HG03432 (cell line): ENCODE measurements around the gene PCDHGB6.
A peak's percentile ranks its signal among the peaks of the same experiment; 100 is the strongest.
"Not testable (repeated sequence)": the region's sequence is repeated elsewhere in the genome, so short reads cannot be mapped to it uniquely, and the experiment has no call there.

Experiments
- ATAC-seq: cut with Tn5 transposase; IDR thresholded peaks from one replicate; pipeline ENCODE4 v1.9.1; 2021; ENCODE audit warnings: mild to moderate bottlenecking, moderate library complexity; ENCODE audit not compliant: unreplicated experiment

Gene PCDHGB6

DNA sequence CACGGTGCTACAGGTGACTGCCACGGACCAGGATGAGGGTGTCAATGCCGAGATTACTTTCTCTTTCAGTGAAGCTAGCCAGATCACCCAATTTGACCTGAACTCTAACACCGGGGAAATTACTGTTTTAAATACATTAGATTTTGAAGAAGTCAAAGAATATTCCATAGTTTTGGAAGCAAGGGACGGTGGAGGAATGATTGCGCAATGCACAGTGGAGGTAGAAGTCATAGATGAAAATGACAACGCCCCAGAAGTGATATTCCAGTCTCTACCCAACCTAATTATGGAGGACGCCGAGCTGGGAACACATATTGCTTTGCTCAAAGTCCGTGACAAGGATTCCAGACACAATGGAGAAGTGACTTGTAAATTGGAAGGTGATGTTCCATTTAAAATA lies 19.2 kb upstream of the PCDHGB6 start:
- no peak for ATAC-seq

DNA sequence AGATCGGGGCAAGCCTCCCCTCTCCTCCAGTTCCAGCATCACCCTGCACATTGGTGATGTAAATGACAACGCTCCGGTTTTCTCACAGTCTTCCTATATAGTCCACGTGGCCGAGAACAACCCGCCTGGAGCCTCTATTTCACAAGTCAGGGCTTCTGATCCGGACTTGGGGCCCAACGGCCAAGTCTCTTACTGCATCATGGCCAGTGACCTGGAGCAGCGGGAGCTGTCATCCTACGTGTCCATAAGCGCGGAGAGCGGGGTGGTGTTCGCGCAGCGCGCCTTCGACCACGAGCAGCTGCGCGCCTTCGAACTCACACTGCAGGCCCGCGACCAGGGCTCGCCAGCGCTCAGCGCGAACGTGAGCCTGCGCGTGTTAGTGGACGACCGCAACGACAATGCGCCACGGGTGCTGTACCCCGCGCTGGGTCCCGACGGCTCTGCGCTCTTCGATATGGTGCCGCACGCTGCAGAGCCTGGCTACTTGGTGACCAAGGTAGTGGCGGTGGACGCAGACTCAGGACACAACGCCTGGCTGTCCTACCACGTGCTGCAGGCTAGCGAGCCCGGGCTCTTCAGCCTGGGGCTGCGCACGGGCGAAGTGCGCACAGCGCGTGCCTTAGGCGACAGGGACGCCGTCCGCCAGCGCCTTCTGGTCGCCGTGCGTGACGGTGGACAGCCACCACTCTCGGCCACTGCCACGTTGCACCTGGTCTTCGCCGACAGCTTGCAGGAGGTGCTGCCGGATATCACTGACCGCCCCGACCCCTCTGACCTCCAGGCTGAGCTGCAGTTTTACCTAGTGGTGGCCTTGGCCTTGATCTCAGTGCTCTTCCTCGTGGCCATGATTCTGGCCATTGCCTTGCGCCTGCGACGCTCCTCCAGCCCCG lies 18.4 kb upstream of the PCDHGB6 start:
- ATAC-seq: no peak

DNA sequence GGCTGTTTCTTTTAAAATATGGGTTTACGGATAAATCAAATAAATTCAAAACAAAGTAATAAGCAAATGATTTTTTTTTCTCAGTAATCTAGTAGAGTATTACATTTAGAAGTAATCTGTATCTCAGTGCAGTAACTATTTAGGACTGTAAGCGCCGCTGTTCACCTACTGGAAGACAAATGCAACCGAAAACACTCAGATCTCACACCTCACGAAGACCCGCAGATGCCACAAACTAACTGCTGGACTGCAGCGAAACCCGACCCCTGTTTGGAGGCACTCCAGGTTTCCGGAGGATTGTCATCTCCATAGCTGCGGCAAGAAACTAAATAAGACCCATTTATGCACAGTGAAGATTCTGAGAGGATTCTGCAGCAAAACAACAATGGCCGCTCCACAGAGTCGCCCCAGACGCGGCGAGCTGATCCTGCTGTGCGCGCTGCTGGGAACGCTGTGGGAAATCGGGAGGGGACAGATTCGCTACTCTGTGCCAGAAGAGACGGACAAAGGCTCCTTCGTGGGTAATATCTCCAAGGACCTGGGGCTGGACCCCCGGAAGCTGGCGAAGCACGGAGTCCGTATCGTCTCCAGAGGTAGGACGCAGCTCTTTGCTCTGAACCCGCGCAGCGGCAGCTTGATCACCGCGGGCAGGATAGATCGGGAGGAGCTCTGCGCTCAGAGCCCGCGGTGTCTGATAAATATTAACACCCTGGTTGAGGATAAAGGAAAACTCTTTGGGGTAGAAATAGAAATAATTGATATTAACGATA lies 15.2 kb upstream of the PCDHGB6 start, which contains the start of gene PCDHGA8:
Gene PCDHGA8, plus strand, starts transcription at position 205 of the 770 bp plus-strand sequence. Its CDS starts 181 bp downstream, at position 386.
- no peak for ATAC-seq

DNA sequence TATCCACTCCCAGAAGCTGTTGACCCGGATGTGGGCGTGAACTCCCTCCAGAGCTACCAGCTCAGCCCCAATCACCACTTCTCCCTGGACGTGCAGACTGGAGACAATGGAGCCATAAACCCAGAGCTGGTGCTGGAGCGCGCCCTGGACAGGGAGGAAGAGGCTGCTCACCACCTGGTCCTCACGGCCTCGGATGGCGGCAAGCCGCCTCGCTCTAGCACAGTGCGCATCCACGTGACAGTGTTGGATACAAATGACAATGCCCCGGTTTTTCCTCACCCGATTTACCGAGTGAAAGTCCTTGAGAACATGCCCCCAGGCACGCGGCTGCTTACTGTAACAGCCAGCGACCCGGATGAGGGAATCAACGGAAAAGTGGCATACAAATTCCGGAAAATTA lies 14.6 kb upstream of the PCDHGB6 start:
- ATAC-seq: no peak

DNA sequence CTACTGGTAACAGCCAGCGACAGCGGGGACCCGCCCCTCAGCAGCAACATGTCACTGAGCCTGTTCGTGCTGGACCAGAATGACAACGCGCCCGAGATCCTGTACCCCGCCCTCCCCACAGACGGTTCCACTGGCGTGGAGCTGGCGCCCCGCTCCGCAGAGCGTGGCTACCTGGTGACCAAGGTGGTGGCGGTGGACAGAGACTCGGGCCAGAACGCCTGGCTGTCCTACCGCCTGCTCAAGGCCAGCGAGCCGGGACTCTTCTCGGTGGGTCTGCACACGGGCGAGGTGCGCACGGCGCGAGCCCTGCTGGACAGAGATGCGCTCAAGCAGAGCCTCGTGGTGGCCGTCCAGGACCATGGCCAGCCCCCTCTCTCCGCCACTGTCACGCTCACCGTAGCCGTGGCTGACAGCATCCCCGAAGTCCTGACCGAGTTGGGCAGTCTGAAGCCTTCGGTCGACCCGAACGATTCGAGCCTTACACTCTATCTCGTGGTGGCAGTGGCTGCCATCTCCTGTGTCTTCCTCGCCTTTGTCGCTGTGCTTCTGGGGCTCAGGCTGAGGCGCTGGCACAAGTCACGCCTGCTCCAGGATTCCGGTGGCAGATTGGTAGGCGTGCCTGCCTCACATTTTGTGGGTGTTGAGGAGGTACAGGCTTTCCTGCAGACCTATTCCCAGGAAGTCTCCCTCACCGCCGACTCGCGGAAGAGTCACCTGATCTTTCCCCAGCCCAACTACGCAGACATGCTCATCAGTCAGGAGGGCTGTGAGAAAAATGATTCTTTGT lies 13.2 kb upstream of the PCDHGB6 start:
- not testable (repeated sequence) for ATAC-seq

DNA sequence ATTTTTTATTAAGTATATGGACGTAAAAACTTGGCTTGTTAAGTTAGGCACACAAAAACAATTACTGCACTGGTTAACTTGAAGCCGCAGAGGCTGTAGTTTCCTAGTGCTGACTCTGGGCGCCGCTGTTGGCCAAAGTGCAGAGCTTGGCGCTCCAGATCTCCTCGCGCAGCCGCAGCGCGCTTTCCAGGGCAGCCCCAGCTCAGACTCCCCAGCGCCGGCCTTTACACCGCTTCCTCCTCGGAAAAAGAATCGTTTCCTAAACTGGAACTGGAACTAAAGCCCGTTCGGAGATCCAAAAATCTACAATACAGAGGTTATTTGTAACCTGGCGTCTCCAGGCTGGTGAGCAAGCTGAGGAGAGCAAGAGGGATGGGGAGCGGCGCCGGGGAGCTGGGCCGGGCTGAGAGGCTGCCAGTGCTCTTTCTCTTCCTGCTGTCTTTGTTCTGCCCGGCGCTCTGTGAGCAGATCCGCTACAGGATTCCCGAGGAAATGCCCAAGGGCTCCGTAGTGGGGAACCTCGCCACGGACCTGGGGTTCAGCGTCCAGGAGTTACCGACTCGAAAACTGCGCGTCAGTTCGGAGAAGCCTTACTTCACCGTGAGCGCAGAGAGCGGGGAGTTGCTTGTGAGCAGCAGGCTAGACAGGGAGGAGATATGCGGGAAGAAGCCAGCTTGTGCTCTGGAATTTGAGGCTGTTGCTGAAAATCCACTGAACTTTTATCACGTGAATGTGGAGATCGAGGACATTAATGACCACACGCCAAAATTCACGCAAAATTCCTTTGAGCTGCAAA lies 9.9 kb upstream of the PCDHGB6 start, which contains the start of gene PCDHGB5:
Gene PCDHGB5, plus strand, starts transcription at position 192 of the 796 bp plus-strand sequence. Its CDS starts 181 bp downstream, at position 373.
- peak; percentile 99 for ATAC-seq

DNA sequence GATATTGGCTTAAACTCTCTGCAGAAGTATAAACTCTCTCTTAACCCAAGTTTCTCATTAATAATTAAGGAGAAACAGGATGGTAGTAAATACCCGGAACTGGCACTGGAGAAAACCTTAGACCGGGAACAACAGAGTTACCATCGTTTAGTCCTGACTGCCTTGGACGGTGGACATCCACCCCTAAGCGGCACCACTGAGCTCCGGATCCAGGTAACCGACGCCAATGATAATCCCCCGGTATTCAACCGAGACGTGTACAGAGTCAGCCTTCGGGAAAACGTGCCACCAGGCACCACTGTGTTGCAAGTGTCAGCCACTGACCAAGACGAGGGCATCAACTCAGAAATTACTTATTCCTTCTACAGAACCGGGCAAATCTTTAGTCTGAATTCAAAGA lies 9.2 kb upstream of the PCDHGB6 start:
- no peak for ATAC-seq

DNA sequence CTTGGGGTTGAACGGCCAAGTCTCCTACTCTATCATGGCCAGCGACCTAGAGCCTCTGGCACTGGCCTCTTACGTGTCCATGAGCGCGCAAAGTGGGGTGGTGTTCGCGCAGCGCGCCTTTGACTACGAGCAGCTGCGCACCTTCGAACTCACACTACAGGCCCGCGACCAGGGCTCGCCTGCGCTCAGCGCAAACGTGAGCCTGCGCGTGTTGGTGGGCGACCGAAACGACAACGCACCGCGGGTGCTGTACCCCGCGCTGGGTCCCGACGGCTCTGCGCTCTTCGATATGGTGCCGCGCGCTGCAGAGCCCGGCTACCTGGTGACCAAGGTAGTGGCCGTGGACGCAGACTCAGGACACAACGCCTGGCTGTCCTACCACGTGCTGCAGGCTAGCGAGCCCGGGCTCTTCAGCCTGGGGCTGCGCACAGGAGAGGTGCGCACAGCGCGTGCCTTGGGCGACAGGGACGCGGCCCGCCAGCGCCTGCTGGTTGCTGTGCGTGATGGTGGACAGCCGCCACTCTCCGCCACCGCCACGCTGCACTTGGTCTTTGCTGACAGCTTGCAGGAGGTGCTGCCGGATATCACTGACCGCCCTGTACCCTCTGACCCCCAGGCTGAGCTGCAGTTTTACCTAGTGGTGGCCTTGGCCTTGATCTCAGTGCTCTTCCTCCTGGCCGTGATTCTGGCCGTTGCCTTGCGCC lies 8.1 kb upstream of the PCDHGB6 start:
- ATAC-seq: no peak

DNA sequence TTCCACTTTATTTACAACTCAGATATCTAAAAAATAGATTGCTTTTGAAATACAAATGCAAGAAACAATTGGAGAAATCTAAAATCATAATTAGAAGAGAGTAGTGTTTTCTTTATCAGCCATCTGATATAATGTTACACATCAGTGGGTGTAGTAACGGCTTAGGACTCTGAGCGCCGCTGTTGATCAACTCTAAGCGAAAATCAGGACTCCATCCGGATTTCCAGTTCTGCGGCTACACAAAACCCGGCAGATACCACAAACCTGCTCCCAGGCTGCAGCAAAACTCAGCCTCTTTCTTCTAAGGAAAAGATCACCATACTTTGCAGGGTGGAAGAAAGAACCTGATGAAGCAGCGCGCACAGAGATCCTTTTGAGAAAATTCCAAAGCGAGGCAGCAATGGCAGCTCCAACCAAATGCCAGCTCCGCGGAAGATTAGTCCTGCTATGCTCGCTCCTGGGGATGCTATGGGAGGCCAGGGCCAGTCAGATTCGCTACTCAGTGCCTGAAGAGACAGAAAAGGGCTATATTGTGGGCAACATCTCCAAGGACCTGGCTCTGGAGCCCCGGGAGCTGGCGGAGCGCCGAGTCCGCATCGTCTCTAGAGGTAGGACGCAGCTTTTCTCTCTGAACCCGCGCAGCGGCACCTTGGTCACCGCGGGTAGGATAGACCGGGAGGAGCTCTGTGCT lies 5.1 kb upstream of the PCDHGB6 start, which contains the start of gene PCDHGA9:
Gene PCDHGA9, plus strand, starts transcription at position 226 of the 691 bp plus-strand sequence. Its CDS starts 175 bp downstream, at position 401.
- peak; percentile 43 for ATAC-seq

DNA sequence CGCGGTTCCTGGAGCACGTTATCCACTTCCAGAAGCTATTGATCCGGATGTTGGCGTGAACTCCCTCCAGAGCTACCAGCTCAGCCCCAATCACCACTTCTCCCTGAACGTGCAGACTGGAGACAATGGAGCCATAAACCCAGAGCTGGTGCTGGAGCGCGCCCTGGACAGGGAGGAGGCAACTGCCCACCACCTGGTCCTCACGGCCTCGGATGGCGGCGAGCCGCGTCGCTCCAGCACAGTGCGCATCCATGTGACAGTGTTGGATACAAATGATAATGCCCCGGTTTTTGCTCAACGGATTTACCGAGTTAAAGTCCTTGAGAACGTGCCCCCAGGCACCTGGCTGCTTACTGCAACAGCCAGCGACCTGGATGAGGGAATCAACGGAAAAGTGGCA lies 4.4 kb upstream of the PCDHGB6 start:
- no peak for ATAC-seq

DNA sequence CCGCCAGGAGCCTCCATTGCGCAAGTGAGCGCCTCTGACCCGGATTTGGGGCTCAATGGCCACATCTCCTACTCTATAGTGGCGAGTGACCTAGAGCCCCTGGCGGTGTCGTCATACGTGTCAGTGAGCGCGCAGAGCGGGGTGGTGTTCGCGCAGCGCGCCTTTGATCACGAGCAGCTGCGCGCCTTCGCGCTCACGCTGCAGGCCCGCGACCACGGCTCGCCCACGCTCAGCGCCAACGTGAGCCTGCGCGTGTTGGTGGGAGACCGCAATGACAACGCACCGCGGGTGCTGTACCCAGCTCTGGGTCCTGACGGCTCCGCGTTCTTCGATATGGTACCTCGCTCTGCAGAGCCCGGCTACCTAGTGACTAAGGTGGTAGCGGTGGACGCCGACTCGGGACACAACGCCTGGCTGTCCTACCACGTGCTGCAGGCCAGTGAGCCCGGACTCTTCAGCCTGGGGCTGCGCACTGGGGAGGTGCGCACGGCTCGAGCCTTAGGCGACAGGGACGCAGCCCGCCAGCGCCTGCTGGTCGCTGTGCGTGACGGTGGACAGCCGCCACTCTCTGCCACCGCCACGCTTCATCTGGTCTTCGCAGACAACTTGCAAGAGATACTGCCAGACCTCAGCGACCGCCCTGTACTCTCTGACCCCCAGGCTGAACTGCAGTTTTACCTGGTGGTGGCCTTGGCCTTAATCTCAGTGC lies 1.9 kb downstream of the PCDHGB6 start:
- no peak for ATAC-seq

DNA sequence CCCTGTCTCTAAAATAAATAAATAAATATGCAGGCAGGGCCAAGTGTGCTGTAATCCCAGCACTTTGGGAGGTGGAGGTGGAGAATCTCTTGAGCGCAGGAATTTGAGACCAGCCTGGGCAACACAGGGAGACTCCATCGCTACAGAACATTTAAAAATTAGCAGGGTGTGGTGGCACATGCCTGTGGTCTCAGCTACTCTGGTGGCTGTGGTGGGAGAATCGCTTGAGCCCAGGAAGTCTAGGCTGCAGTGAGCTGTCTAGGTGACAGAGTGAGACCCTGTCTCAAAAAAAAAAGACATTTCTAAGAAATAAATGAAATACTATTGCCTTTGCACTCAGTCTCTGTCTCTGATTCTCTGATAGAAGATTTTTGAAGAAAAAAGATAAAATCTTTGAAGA lies 3.8 kb downstream of the PCDHGB6 start:
- no peak for ATAC-seq

DNA sequence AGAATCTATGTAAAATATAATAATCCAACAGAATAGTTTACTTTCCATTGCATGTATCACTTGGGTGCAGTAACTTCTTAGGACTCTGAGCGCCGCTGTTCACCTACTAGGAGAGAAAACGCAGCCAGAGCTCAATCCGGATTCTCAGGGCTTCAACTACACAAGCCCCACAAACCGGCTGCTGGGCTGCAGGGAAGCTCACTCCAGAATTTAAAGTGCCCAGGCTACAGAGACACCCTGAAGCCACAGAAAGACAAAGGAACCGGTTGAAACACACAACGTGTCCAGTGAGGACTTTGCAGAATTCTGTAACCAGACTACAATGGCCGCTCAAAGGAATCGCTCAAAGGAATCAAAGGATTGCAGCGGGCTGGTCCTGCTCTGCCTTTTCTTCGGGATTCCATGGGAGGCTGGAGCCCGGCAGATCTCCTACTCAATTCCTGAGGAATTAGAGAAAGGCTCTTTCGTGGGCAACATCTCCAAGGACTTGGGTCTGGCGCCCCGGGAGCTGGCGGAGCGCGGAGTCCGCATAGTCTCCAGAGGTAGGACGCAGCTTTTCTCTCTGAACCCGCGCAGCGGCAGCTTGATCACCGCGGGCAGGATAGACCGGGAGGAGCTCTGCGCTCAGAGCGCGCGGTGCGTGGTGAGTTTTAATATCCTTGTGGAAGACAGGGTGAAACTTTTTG lies 5.2 kb downstream of the PCDHGB6 start, which contains the start of gene PCDHGA10:
Gene PCDHGA10, plus strand, starts transcription at position 134 of the 686 bp plus-strand sequence. Its CDS starts 189 bp downstream, at position 323.
- ATAC-seq: peak; percentile 72

DNA sequence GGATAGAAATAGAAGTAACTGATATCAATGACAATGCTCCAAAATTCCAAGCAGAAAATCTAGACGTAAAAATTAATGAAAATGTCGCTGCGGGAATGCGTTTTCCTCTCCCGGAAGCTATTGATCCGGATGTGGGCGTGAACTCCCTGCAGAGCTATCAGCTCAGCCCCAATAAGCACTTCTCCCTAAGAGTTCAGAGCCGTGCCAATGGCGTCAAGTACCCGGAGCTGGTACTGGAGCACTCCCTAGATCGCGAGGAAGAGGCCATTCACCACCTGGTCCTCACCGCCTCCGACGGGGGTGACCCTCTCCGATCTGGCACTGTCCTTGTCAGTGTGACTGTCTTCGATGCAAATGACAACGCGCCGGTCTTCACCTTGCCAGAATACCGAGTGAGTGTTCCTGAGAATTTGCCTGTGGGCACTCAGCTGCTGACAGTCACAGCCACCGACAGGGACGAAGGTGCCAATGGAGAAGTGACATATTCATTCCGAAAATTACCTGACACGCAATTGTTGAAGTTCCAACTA lies 5.8 kb downstream of the PCDHGB6 start:
- no peak for ATAC-seq

DNA sequence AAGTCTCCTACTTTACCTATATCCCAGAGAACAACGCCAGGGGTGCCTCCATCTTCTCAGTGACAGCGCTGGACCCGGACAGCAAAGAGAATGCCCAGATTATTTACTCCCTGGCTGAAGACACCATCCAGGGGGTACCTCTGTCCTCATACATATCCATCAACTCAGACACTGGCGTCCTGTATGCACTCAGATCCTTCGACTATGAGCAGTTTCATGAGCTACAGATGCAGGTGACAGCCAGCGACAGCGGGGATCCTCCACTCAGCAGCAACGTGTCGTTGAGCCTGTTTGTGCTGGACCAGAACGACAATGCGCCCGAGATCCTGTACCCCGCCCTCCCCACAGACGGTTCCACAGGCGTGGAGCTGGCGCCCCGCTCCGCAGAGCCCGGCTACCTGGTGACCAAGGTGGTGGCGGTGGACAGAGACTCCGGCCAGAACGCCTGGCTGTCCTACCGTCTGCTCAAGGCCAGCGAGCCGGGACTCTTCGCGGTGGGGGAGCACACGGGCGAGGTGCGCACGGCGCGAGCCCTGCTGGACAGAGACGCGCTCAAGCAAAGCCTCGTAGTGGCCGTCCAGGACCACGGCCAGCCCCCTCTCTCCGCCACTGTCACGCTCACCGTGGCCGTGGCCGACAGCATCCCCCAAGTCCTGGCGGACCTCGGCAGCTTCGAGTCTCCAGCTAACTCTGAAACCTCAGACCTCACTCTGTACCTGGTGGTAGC lies 6.9 kb downstream of the PCDHGB6 start:
- ATAC-seq: not testable (repeated sequence)

DNA sequence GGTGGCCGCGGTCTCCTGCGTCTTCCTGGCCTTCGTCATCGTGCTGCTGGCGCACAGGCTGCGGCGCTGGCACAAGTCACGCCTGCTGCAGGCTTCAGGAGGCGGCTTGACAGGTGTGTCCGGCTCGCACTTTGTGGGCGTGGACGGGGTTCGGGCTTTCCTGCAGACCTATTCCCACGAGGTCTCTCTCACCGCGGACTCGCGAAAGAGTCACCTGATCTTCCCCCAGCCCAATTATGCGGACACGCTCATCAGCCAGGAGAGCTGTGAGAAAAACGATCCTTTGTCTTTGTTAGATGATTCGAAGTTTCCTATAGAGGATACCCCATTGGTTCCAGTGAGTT lies 7.4 kb downstream of the PCDHGB6 start:
- not testable (repeated sequence) for ATAC-seq
